Skin of body (tissue), 2 donors: ENCODE measurements around the gene LENG1. TPM values are rescaled to one million over a fixed set of nuclear protein-coding genes. Genes with fewer than 3 reads are reported as not detected.

Experiments used
- DNase-seq: peaks from one replicate; lab custom pipeline; 2025; lab: John Stamatoyannopoulos, UW
- total RNA-seq: library from RNA; depleted of rRNA; stranded (reverse); fragments of >200 nt; gene quantifications from one replicate; pipeline ENCODE4 v1.2.3, GENCODE V29; 2014

Gene LENG1
- total RNA-seq, 1 donor from 2014 or later, result 3.6 TPM

DNA sequence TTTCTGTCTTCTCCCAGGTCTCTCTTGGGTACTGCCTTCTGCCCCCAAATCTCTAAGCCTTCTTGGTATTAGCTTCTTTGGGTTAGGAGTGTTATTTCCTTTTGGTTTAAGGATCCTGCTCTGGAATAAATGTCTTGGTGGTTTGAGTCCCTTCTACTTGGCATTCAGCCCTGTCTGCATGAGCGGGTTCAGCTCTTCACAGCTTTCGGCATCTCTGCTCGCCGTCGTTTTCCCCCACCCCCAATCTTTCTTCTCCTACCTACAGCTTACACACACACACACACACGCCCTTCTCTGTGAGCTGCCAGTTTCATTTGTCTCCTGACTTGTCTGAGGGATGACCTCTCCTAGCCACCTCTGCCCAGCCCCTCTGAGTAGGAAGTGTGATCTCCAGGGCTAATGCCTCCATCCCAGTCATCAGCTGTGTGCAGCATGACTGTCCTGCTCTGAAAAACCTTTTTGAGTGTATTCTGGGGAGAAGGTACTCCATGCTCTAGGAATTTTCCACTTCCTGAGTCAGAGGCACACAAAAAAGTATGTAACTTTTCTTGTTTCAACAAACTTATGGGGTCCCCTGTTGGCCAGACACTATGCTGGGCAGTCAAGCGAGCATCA lies 17.2 kb downstream of the LENG1 start:
- no peak for DNase-seq

DNA sequence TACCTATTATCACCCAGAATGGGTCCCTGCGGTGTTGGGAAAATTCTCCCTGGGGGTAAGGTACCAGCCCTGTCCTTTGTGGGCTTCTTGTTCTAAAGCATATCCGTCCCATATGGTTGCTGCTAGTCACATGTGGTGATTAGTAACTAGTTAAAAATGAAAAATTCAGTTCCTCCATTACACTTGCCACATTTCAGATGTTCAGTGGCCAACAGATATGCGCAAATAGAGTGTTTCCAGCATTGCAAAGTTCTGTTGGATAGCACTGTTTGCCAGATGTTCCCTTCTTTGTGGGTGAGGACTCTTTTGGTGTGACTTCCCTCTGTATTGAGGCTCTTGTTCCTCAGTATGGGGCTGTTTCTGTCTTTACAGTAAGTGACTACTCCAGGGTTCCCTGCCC lies 18.2 kb downstream of the LENG1 start:
- peak; percentile 85 for DNase-seq

DNA sequence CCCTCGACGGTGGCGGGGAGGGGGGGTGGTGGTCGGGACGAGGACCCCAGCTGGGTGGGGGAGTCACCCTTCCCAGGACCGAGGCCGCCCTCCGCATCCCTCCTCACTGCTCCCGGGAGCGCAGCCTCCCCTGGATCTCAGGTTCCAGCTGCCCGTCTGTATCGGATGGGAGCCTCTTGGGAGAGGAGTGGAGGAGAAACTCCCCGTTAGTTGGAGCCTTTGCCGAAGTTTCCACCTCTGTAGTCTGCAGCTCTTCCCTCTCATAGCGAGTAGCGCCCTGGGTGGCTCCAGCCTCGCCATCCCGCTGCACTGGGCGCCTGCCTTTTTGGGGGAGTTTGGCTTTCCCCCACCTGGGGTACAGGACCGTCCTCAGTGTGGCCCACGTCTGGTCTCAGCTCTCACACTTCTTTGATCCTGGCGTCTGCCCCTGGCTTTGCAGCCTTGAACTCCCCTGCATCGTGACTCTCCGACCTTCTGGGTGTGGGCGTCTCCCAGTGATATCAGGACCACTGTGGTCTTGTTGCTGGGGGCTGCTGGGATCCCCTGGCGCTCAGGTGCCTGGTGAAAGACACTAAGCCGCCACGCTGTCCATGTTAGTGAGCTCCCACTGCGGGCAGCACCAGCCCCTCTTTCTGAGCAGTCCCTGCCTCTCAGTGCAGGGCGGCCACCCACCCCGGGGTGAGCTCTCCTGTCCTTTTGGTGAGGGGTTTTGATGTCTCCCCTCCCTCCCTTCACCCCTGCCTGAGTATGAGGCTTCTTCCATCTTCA lies 20.8 kb downstream of the LENG1 start:
- DNase-seq, result no peak

DNA sequence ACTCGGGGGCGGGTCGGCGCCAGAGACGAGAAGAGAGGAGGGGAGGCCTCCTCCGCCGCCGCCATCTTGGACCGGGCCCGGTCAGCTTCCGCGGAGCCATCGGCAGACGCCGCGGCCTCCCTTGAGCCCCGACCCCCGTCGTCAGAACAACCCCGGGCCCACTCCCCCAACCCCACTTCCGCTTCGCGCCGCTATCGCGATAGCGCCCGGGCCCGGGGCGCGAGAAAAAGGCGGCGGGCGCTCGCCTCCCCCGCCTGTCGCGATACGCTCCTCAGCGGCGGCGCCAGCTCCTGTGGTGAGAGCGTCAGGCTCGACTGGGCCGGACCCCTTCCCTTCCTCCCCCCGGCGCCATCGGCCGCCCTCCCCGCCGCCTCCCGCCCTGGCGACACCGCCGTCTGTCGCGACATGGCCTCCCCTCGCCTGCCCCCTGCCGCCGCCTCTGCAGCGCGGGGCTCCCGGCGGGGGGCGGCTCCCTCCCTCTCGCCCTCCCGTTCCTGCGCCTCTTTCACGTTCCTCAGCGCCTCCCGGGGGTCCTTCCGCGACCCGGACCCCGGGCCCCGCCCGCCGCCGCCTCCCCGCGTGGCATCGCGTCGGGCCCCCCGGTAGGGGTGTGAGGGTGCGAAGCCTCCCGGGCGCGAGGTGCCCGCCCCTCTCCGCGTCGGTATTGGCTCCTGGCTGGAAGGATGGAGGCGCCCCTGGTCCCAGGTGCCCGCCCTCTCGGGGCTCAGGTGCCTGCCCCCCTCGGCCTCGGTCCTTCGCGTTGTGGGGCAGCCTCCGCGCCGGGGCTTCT lies 21.6 kb downstream of the LENG1 start, which contains the start of gene CNOT3:
Gene CNOT3 (plus strand): TSS at position 64 of the 790 bp plus-strand sequence. CDS start 5,217 bp downstream, outside the sequence.
- DNase-seq, result no peak

DNA sequence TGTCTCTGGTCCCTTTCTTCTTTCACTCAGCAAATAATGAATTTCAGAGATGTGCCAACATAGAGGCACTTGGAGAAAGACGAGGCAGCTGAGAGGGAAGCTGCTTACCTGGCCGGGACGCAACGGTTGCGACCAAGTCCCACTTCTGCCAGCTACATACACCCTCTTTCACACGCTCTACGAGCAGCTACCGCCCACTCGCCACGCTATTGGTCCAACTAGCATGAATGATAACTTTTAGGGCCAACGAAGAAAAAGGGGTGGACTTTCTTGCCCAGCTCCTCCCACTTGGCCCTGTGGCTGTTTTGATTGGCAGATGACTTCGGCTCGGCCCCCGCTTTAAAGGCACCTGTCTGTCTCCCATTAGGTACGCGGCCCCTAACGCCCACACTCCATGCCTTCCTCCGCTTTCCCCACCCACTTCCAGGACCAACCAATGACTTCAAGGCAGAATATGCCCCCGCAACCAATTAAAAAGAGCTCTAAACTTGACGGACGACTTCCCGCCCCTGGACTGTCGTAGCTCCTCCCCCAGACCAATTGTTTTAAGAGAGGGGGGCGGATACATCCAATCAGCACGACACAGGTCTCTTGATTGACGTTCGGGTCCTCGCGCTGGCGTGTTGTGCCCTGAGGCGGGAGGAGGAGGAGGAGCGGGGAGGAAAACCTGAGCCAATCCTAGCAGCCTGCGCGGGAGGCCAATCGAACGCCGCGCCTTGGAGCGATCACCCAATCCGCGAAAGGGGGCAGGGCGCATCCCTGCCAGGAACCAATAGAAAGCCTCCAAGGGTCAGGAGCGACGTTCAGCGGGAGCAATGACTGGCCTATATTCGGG lies 22.4 kb downstream of the LENG1 start:
- DNase-seq, result peak; percentile 100

DNA sequence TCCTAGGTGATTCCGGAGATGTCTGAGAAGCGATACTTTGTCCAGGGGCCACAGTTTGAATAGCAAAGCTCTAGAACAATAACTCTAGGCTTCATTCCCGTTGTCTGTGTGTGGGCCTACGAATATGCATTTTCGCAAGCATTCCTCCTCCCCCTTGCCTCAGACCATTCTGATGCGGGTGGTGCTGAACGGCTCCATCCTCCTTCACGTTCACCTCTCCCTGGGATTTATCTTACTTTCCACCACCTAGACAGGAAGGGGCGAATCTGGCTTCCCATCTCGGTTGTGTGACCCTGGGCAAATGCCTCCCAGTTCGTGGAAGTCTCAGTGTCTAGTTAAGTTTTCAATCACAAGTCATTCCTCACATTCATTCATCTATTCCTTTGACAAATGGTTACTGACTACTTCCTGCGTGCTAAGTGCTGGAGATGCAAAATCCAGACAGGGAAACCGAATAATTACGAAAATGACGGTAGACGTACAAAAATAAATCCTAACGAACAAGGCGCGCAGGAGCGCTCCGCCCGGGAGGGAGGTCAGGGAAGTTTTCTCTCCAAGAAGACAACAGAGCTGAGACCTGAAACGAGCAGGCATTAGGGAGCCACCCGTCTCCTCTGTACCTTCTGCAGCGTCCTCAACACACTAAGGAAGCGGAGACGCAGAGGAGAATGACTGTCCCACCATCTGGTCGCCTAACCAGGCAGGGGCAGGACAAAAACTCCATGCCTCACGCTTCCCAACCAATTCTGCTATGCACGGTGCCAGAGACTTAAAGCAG lies 23.2 kb downstream of the LENG1 start:
- DNase-seq, result no peak

DNA sequence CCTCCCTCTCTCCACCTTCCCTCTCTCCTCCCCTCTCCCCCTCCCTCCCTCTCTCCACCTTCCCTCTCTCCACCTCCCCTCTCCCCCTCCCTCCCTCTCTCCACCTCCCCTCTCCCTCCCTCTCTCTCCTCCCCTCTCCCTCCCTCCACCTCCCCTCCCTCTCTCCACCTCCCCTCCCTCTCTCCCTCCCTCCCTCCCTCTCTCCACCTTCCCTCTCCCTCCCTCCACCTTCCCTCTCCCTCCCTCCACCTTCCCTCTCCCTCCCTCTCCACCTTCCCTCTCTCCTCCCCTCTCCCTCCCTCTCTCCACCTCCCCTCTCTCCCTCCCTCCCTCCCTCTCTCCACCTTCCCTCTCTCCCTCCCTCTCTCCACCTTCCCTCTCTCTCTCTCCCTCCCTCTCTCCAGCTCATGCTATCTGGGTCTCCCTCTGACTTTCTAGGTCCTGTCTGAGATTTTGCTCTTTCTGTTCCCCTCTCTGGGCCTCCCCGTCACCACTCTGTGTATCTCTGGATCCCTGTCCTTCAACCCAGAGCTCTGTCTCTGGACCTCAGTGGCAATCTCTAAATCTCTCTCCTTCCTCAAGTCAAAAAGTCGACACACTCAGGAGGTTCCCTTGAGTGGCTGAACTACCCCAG lies 25.4 kb downstream of the LENG1 start:
- no peak for DNase-seq

DNA sequence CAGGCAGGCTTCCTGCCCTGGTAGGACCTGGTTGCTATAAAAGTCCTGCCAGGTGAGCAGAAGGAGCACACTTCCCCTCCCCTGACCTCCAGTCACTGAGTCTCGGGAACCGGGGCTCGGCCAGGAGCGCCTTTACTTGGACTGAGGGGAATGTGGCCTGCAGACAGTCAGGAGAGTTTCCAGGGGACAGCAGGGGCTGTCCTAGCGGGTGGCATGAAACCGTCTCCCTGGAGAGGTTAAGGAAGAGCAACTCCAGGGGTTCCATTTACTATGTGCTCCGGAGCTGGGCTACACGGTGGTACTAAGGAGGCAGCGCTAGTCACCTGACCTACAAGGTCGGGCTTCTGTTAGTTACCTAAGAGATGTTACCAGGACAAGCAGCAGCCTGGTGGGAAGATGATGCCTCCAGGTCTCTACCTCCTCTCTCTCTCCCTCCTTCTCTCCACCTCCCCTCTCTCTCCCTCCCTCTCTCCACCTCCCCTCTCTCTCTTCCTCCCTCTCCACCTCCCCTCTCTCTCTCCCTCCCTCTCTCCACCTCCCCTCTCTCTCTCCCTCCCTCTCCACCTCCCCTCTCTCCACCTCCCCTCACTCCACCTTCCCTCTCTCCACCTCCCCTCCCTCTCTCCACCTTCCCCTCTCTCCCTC lies 26.1 kb downstream of the LENG1 start:
- peak; percentile 81 for DNase-seq

DNA sequence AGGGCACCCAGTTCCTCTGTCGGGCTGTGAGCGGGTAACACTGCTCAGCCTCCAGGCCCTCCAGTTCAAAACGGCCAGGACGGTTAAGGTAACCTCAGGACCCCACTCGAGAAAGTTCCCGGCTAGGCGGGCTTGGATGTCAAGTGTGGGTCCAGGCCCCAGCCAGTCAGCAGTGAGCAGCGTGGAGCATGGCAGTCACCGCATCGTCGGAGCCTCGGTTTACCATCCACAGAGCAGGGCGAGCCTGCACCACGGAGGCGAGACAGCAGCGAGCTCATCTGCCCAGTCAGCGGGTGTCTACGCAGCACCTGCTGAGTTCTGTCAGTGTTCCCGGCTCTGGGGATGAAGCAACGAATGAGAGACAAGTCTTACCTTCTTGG lies 29.9 kb downstream of the LENG1 start:
- no peak for DNase-seq

DNA sequence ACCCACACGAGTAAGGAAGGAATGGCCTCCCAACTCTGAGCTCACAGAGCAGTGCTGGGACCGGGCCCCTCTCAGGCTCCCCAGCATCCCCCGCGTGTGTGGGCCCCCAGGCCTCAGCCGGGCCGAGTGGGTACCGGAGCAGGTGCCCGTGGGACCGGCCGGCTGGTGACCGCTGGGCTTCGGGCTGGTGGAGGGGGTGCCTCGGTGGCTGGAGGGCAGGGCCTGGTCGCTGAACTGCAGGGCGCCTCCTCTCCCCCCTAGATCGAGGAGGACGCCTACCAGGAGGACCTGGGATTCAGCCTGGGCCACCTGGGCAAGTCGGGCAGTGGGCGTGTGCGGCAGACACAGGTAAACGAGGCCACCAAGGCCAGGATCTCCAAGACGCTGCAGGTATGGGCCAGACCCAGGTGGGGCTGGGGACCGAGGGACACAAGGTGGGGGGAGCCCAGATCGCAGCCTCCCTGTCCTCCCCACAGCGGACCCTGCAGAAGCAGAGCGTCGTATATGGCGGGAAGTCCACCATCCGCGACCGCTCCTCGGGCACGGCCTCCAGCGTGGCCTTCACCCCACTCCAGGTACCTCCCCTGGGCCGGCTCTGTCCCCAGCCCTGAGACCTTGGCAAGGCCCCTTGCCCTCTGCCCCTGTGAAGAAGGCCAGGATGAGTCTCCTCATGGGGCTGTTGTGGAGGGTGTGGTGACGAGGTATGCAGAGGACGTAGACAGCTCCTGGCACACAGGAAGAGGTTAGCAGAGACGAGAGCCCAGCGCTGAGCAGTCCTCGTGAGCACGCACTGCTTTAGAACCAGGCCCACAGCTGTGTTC lies 30.5 kb downstream of the LENG1 start:
- DNase-seq, result no peak

DNA sequence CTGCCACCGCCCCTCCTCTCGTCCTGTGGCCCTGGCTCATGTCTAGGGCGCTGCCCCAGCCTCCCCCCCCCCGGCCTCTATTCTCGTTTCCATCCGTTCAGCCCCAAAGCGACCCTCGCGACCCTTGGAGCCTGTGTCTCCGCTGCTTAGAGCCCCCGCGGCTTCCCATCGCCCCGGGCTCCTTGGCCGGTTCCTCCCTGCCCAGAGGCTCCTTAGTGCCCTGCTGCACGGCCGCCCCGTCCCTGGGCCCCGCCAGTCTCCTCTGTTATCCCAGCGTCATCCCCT lies 31.1 kb downstream of the LENG1 start:
- DNase-seq, result no peak

DNA sequence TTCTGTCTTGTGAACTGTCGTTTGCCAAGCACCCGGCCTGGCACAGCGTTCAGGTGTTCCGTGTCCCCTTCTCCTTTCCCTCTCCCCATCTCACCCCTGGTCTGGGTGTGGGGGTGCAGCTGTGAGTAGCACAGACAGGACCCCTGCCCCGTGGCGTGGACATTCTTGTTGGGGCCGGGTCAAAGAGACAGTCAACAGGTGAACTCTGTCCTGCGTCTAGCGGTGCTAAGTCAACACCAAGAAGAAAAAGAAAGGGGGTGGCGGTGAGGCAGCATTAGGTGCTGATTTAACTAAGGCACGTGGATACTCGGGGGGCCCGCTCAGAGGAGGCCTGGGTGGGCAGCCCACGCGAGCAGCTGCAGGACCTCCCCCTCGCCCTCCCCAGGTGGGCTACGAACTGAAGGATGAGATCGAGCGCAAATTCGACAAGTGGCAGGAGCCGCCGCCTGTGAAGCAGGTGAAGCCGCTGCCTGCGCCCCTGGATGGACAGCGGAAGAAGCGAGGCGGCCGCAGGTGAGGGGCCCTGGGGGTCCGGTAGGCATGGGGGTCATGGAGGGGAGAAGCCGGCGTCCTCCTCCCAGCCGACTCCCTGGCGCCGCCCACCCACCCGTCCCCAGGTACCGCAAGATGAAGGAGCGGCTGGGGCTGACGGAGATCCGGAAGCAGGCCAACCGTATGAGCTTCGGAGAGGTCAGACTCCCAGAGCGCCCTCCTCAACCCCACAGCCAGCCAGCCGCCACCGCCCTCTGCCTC lies 31.7 kb downstream of the LENG1 start:
- no peak for DNase-seq

DNA sequence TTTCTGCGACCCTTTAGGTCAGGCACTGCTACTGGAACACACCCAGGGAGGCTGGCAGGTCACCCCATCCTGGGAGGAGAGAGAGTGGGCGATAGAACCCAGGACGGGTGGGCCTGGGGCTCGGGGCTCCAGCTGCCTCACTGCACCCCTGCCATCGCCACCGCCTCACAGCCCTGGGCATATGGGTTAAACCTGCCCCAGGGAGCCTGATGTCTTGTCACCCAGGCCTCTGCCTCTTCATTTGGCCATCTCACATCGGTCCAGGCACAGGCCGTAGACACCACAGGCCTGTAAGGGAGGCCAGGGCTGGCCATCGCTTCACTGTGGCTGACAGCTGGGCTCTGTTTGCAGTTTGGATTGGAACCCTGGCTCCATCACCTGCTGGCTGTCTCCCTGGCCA lies 33.8 kb downstream of the LENG1 start:
- DNase-seq, result no peak

DNA sequence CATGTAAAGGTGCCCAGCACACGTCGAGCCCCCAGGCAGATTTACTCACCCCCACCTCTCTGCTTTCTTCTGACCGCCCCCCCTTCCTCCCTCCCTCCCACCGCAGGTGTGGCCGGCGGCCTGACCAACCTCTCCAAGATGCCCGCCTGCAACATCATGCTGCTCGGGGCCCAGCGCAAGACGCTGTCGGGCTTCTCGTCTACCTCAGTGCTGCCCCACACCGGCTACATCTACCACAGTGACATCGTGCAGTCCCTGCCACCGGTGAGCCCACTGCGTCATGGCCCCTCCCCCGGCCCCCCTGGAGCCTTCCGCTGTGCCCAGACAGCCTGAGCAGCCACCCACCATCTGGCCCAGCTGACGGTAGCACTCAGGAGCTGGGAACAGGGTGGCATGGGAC lies 35.1 kb downstream of the LENG1 start:
- DNase-seq, result no peak

DNA sequence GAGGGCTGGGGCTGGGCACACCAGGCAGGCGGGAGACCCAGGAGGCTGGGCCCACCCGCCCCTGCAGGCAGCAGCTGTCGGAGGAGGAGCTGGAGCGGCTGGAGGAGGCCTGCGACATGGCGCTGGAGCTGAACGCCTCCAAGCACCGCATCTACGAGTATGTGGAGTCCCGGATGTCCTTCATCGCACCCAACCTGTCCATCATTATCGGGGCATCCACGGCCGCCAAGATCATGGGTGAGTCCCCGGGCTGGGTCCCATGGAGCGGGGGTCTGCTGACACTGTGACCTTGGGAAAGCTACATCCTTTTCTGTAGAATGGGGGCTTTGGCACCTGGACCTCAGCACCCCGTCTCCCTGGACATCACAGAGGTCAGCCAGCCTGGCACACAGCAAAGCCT lies 35.8 kb downstream of the LENG1 start:
- no peak for DNase-seq

DNA sequence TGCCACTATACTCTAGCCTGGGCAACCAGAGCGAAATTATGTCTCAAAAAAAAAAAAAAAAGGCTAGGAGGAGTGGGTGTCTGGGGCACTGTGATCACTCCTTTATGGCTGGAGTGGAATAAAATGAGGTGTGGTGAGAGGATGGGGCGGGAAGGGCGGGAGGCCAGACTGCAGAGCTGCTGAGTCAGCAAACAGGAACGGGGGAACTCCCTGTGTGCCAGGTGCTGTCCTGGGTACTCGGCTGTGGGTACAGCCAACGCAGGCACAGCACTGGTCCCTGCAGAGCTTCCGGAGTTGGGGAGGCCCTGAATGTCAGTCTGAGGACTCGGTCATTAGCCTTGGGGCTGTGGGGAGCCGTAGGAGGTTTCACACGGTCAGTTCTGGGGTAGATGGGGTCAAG lies 38.3 kb downstream of the LENG1 start:
- DNase-seq, result no peak

DNA sequence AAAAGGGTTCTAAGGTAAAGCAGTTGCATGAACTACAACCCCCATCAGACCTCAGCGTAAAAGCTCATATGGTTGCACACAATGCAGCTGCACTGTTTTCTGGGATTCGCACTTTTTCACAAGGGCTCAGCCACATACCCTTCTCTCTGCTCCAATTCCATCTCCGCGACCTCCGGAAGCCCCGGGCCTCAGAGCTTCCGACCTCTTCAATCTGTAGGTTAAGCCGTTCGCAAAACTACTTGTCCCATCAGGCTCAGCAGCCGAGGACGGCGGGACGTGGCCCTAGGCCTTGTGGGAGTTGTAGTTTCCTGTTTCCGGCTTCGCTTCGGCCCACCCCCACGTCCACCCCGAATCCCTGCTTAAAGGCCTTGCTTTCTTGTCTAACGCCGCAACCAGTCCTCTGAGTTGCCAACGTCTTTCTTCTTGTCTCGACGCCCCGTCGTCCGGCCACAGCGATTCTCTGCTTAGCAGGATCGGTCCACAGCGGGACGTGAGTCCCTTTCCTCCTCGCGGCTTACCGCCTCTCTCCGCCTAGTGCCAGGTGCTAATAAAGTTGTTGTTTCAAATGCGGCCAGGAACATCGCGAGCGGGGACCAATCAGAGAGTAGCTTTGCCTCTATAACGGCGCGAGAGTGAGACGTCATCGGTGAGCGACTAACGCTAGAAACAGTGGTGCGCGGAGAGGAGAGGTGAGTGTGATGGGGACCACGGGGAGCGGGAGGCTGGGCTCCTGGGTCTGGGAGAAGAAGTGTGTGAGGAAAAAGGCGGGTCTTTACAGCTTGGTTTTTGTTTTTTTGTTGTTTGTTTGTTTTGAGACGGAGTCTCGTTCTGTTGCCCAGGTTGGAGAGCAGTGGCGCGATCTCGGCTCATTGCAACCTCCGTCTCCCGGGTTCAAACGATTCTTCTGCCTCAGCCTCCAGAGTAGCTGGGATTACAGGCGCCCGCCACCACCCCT lies 44.1 kb downstream of the LENG1 start, which contains the start of the genes PRPF31 and TFPT:
Gene PRPF31 (plus strand): TSS at position 646 of the 955 bp plus-strand sequence. CDS start 2,525 bp downstream, outside the sequence.
Gene TFPT (minus strand): TSS at position 549 of the 955 bp plus-strand sequence. CDS start 388 bp downstream, at position 161.
- peak; percentile 97 for DNase-seq
